GM13976 (cell line): ENCODE results near the gene HTR5A.

Experiments used
- DNase-seq: peaks from one replicate; pipeline ENCODE4 v3.0.0; 2012; ENCODE audit warnings: low spot score
- CTCF ChIP-seq: IDR thresholded peaks from 2 replicates; pipeline ENCODE4 v1.5.1; 2012; ENCODE audit warnings: borderline replicate concordance, mild to moderate bottlenecking; ENCODE audit not compliant: insufficient read depth; ENCODE audit errors: extremely low read depth, missing control alignments, control extremely low read depth
- in situ Hi-C: fragments of 300-500 bp; cut with MboI; formaldehyde crosslinking; loops from one replicate; pipeline ENCODE4 v1.12.0; 2022; ENCODE audit warnings: low sequenced_read_pairs, mixed read lengths, inconsistent platforms; ENCODE audit not compliant: unreplicated experiment

The HTR5A gene

GRCh38 chr7:155115288-155115687, 45.2 kb downstream of the HTR5A start:
- in situ Hi-C loops, result no loop called here
- TF ChIP-seq CTCF, result no peak
- no peak for DNase-seq

- DNase-seq, result no peak
- no peak for TF ChIP-seq CTCF
- in situ Hi-C loops, result no loop called here
Measured at GRCh38 chr7:155119801-155120382, 49.8 kb downstream of the HTR5A start.

GRCh38 chr7:155120460-155120859, 50.3 kb downstream of the HTR5A start:
- no peak for TF ChIP-seq CTCF
- in situ Hi-C loops, result no loop called here
- no peak for DNase-seq

- no peak for DNase-seq
- in situ Hi-C loops, result no loop called here
- no peak for TF ChIP-seq CTCF
Measured at GRCh38 chr7:155122831-155123230, 52.7 kb downstream of the HTR5A start.

- in situ Hi-C loops, result no loop called here
- no peak for TF ChIP-seq CTCF
Measured at GRCh38 chr7:155123413-155123812, 53.3 kb downstream of the HTR5A start.

GRCh38 chr7:155124706-155125105, 54.6 kb downstream of the HTR5A start:
- peak; percentile 48 for DNase-seq
- TF ChIP-seq CTCF, result no peak
- in situ Hi-C loops, result no loop called here

More at GRCh38 chr7:155123413-155123812, 53.3 kb downstream of the HTR5A start:
- DNase-seq, result no peak
